B cell (primary cell): ENCODE measurements around the gene RPSA. TPM values are rescaled to one million over a fixed set of nuclear protein-coding genes. Genes with fewer than 3 reads are reported as not detected.
"Not testable (repeated sequence)": the region's sequence is repeated elsewhere in the genome, so short reads cannot be mapped to it uniquely, and the experiment has no call there.

ENCODE experiments used
- ATAC-seq: fragments of 200-7000 bp; cut with Tn5 transposase; one replicate; pipeline ENCODE4 v1.10.0; 2021; ENCODE audit warnings: low read depth, mild to moderate bottlenecking, moderate number of reproducible peaks, moderate library complexity
- CTCF ChIA-PET: fragments of 350-600 bp; sonication (Branson Sonifier 250); formaldehyde crosslinking; loops from one replicate; lab custom pipeline; 2021; ENCODE audit warnings: antibody characterized with exemption, inconsistent platforms; lab: Charles Lee
- POLR2A ChIA-PET: fragments of 350-600 bp; sonication (Branson Sonifier 250); formaldehyde crosslinking; loops from one replicate; lab custom pipeline; 2021; ENCODE audit warnings: antibody characterized with exemption; lab: Charles Lee
- DNase-seq: peaks from one replicate; pipeline ENCODE4 v3.0.0; 2013
- H2AFZ ChIP-seq: 2 replicates; pipeline ENCODE4 v1.6.1; 2012; ENCODE audit warnings: mild to moderate bottlenecking, low read depth, low read length; ENCODE audit not compliant: insufficient read depth, poor library complexity, severe bottlenecking
- H3K27ac ChIP-seq, 2 donors: 1 replicate in 1 of 2; 2 replicates in 1 of 2; pipeline ENCODE4 v1.5.1; 2012 to 2013; ENCODE audit warnings: low read length in 2 of 2, mild to moderate bottlenecking in 2 of 2, moderate library complexity in 1 of 2
- H3K27me3 ChIP-seq, 4 experiments: fragments of 200-600 bp in 1 of 4; sonication (generic) in 1 of 4; replicated peaks in 1 of 4; 1 replicate in 2 of 4; 2 replicates in 2 of 4; pipeline versions ENCODE4 v1.6.1 to v1.7.0; 2013 to 2016; ENCODE audit warnings: low read length in 3 of 4, mild to moderate bottlenecking in 2 of 4, mixed read lengths in 1 of 4, moderate library complexity in 1 of 4; ENCODE audit not compliant: insufficient read depth in 4 of 4, control insufficient read depth in 3 of 4; ENCODE audit errors: control extremely low read depth in 1 of 4
- H3K36me3 ChIP-seq, 2 experiments: replicated peaks in 1 of 2; 1 replicate in 1 of 2; 2 replicates in 1 of 2; pipeline versions ENCODE4 v1.6.1 to v1.7.1; 2013; ENCODE audit warnings: low read length in 1 of 2; ENCODE audit not compliant: insufficient read depth in 2 of 2, control insufficient read depth in 1 of 2; ENCODE audit errors: control extremely low read depth in 1 of 2, extremely low read depth in 1 of 2
- H3K4me1 ChIP-seq, 2 donors: fragments of 200-600 bp in 1 of 2; sonication (generic) in 1 of 2; 1 replicate in 1 of 2; 2 replicates in 1 of 2; pipeline versions ENCODE4 v1.5.1 to v1.6.1; 2013 to 2017; ENCODE audit warnings: low read length in 2 of 2; ENCODE audit not compliant: control insufficient read depth in 2 of 2, insufficient read depth in 2 of 2
- H3K4me2 ChIP-seq: replicated peaks from 2 replicates; pipeline ENCODE3; 2012; ENCODE audit warnings: mild to moderate bottlenecking, low read depth, low read length; ENCODE audit not compliant: poor library complexity, severe bottlenecking
- H3K4me3 ChIP-seq, 5 experiments: fragments of 200-600 bp in 1 of 5; sonication (generic) in 1 of 5; 1 replicate in 3 of 5; 2 replicates in 2 of 5; pipeline versions ENCODE4 v1.5.1 to v1.7.0; 2011 to 2016; ENCODE audit warnings: low read length in 4 of 5, mild to moderate bottlenecking in 4 of 5, low read depth in 2 of 5, control low read depth in 1 of 5, moderate library complexity in 1 of 5; ENCODE audit not compliant: insufficient read depth in 1 of 5; ENCODE audit errors: control extremely low read depth in 1 of 5, extremely low read depth in 1 of 5
- H3K79me2 ChIP-seq: fragments of 200-600 bp; sonication (generic); one replicate; pipeline ENCODE4 v1.6.0; 2016; ENCODE audit warnings: low read length; ENCODE audit not compliant: control insufficient read depth, insufficient read depth
- H3K9ac ChIP-seq: fragments of 200-600 bp; sonication (generic); 2 replicates; pipeline ENCODE4 v1.6.1; 2017; ENCODE audit warnings: mild to moderate bottlenecking, low read length, moderate library complexity
- H3K9me3 ChIP-seq, 3 donors: one replicate each; pipeline versions ENCODE4 v1.6.1 to v1.7.1; 2013; ENCODE audit warnings: low read length in 2 of 3; ENCODE audit not compliant: control insufficient read depth in 2 of 3, insufficient read depth in 1 of 3; ENCODE audit errors: control extremely low read depth in 1 of 3
- H4K20me1 ChIP-seq: 2 replicates; pipeline ENCODE4 v1.6.0; 2012; ENCODE audit warnings: mild to moderate bottlenecking, low read length; ENCODE audit not compliant: insufficient read depth, control insufficient read depth, poor library complexity, severe bottlenecking
- H3K27ac Mint-ChIP-seq: one replicate; pipeline ENCODE4 v1.8.0; 2021; ENCODE audit warnings: mixed read lengths
- H3K27me3 Mint-ChIP-seq: one replicate; pipeline ENCODE4 v1.8.0; 2021; ENCODE audit warnings: mixed read lengths
- H3K4me1 Mint-ChIP-seq: one replicate; pipeline ENCODE4 v1.8.0; 2021; ENCODE audit warnings: mixed read lengths
- H3K4me3 Mint-ChIP-seq: one replicate; pipeline ENCODE4 v1.8.0; 2021; ENCODE audit warnings: mixed read lengths
- H3K9me3 Mint-ChIP-seq: one replicate; pipeline ENCODE4 v1.8.0; 2022; ENCODE audit warnings: mixed read lengths; ENCODE audit not compliant: insufficient read depth
- CTCF ChIP-seq: fragments of 200-600 bp; IDR thresholded peaks from one replicate; pipeline ENCODE4 v1.8.0; 2022; ENCODE audit warnings: antibody characterized with exemption, mild to moderate bottlenecking
- EZH2 ChIP-seq: IDR thresholded peaks from 2 replicates; pipeline ENCODE4 v1.6.1; 2012; ENCODE audit warnings: borderline replicate concordance, low read depth, mild to moderate bottlenecking, moderate library complexity, low read length; ENCODE audit not compliant: insufficient read depth, poor library complexity, severe bottlenecking
- WGBS: methylation state at CpG from one replicate; pipeline ENCODE4 v1.1.5; 2013; ENCODE audit warnings: missing lambda C conversion rate; ENCODE audit not compliant: insufficient coverage; 5-methylcytosine and 5-hydroxymethylcytosine counted together
- intact Hi-C: fragments of 100-400 bp; cut with micrococcal nuclease; formaldehyde crosslinking; loops from one replicate; pipeline ENCODE4 v1.10.0; 2022
- polyA plus RNA-seq: library from polyadenylated mRNA; depleted of rRNA; stranded (reverse); fragments of >200 nt; gene quantifications from 2 replicates; pipeline ENCODE4 v1.2.3, GENCODE V29; 2012
- total RNA-seq, 2 donors: library from RNA; stranded (reverse); fragments of 120-200 nt in 1 of 2; gene quantifications; 1 replicate in 1 of 2; 2 replicates in 1 of 2; pipeline versions ENCODE4 v1.2.3 to v1.2.4, GENCODE V29; 2013 to 2022

Gene RPSA
- total and polyA plus RNA-seq, 2 donors (not counting 1 experiment from before 2014, with no cell fraction given): 1,460 to 2,522 TPM

- no peak overlapping the region for H2AFZ ChIP-seq
- H3K9me3 Mint-ChIP-seq: no peaks in the 10 kb centered on the region
- no peaks in the 10 kb centered on the region for H4K20me1 ChIP-seq
- no peaks in the 10 kb centered on the region for H3K79me2 ChIP-seq
- H3K4me2 ChIP-seq: no peak overlapping the region
- no peaks in the 10 kb centered on the region for H3K36me3 ChIP-seq
- intact Hi-C loops: no loop called here
- DNase-seq (no peak), ATAC-seq (no peak)
- no peak overlapping the region for H3K27ac ChIP-seq
- H3K9me3 ChIP-seq: no peaks in the 10 kb centered on the region
- ChIA-PET CTCF (no interaction called here), POLR2A (no interaction called here)
- no peak overlapping the region for H3K9ac ChIP-seq
- WGBS: 64% methylated on average over 2 of the region's 3 CpGs
- peaks cover 6% of the 10 kb centered on the region for H3K4me1 Mint-ChIP-seq
- H3K27ac Mint-ChIP-seq: no peak overlapping the region
- H3K27me3 ChIP-seq: no peaks in the 10 kb centered on the region
- no peak for TF ChIP-seq EZH2
- TF ChIP-seq CTCF: no peak
- no peak overlapping the region for H3K4me3 ChIP-seq
- no peak overlapping the region for H3K4me3 Mint-ChIP-seq
- peaks cover 3 to 4% of the 10 kb centered on the region in 2 donors for H3K4me1 ChIP-seq
- no peaks in the 10 kb centered on the region for H3K27me3 Mint-ChIP-seq
These were observed 44.3 kb upstream of the RPSA start for GRCh38 chr3:39362192-39362591.

GRCh38 chr3:39362812-39363211 is 43.7 kb upstream of the RPSA start:
- no peak overlapping the region for H3K27ac Mint-ChIP-seq
- ATAC-seq (no peak), DNase-seq (no peak)
- CTCF ChIA-PET: no interaction called here
- POLR2A ChIA-PET: no interaction called here
- H3K36me3 ChIP-seq: no peaks in the 10 kb centered on the region
- peaks cover 3 to 4% of the 10 kb centered on the region in 2 donors for H3K4me1 ChIP-seq
- no peak overlapping the region for H3K27ac ChIP-seq
- H3K27me3 Mint-ChIP-seq: no peaks in the 10 kb centered on the region
- no peak overlapping the region for H3K4me2 ChIP-seq
- intact Hi-C loops: no loop called here
- H3K4me1 Mint-ChIP-seq: peaks cover 6% of the 10 kb centered on the region
- no CpG with 5 or more reads among the region's 2 CpGs for WGBS
- no peaks in the 10 kb centered on the region for H3K79me2 ChIP-seq
- H3K9ac ChIP-seq: no peak overlapping the region
- H3K27me3 ChIP-seq: no peaks in the 10 kb centered on the region
- H4K20me1 ChIP-seq: no peaks in the 10 kb centered on the region
- H3K4me3 Mint-ChIP-seq: no peak overlapping the region
- H3K9me3 ChIP-seq: no peaks in the 10 kb centered on the region
- TF ChIP-seq CTCF: no peak
- H3K4me3 ChIP-seq: no peak overlapping the region
- H3K9me3 Mint-ChIP-seq: no peaks in the 10 kb centered on the region
- no peak overlapping the region for H2AFZ ChIP-seq

- WGBS: no CpG with 5 or more reads among the region's 4 CpGs
- H4K20me1 ChIP-seq, H3K4me3 ChIP-seq, H3K9ac ChIP-seq, H3K27me3 ChIP-seq, CTCF ChIA-PET, DNase-seq, POLR2A ChIA-PET, H3K4me3 Mint-ChIP-seq, intact Hi-C loops, ATAC-seq, H3K4me1 Mint-ChIP-seq, H3K27ac ChIP-seq, H3K9me3 Mint-ChIP-seq, H2AFZ ChIP-seq, H3K27ac Mint-ChIP-seq, H3K4me2 ChIP-seq, H3K79me2 ChIP-seq, H3K36me3 ChIP-seq, H3K9me3 ChIP-seq, H3K4me1 ChIP-seq, H3K27me3 Mint-ChIP-seq: not testable (repeated sequence)
These were observed 36.1 kb upstream of the RPSA start for GRCh38 chr3:39370450-39370849.
